ENCODE data around the gene TMEM184A.

Gene TMEM184A

DNA sequence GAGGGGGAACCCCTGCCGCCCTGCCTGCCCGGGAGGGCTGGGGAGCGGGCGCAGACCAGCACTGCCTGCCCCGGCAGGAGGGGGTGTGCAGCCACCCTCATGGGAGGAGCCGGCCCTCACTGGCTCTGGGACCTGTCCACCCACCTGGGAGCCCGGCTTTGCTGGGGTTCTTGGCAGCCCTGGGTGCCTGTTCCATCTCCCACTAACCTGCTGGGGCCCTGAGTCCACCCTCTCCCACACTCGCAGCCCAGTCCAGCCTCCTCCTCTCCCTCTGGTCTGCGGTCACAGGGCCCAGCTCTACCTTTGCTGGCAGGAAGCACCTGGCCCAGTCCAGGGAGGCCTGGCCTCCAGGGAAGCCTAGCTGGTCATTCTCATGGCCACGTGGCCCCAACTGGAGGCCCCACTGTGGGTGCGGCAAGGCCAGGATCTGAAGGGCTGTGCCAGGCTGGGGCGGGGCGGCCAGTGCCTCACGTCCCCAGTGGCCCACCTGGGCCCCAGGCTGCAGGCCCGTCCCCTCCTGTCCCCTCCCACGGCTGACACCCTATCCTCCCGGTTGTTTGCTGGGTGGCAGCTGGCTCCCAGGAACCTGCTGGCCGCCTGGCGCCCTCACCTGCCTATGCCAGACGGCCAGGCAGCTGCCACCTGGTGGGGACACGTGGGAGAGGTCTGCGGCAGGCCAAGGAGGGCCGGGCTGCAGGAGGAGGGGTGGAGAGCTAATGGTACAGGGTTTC, at the start of gene TMEM184A:
Gene TMEM184A, minus strand, starts transcription at position 393 of the 731 bp plus-strand sequence. CDS start 721 bp downstream, outside the sequence.
- DNase-seq, result peak; percentile 98

GRCh38 chr7:1604383-1604782, 48.4 kb upstream of the TMEM184A start:
- no peak for DNase-seq

- DNase-seq, result no peak
Observed at GRCh38 chr7:1603346-1604225, 47.6 kb upstream of the TMEM184A start.

GRCh38 chr7:1602386-1602785, 46.4 kb upstream of the TMEM184A start:
- DNase-seq, result no peak

GRCh38 chr7:1601956-1602355, 46.0 kb upstream of the TMEM184A start:
- no peak for DNase-seq

DNA sequence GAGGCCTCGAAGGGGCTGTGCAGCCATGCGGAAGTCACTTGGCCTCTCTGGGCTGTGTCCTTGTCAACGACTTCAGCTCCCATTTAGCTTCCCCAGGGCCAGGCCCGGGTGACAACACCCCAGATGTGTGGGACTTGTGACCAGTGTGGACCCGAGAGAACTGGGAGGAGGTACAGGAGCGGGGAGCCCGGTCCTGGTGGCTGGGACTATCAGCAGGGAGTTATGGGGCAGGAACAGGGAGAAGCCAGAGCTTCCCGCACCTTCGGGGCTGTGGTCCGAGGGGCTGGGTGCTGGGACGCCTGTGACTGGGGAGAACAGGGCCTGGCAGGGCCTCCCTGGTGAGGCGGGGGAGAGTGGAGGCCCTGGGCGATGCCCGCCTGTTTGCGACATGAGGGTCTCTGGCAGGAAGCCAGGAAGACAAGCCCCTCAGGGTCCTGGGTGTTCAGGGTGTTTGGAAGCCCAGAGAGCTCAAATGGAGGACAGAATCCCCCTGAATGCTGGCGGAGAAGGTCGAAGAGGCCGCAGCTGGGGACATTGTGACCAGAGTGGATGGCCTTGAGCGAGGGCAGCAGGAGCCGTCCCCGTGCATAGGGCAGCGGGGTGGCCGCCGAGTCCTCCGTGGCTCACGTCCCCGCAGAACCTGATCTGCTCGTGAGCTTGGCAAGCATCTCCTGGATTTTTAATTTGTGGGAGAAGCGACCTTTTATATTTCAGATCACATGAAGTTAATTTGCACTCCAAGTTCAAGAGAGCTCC, 43.8 kb upstream of the TMEM184A start:
- no peak for DNase-seq

DNA sequence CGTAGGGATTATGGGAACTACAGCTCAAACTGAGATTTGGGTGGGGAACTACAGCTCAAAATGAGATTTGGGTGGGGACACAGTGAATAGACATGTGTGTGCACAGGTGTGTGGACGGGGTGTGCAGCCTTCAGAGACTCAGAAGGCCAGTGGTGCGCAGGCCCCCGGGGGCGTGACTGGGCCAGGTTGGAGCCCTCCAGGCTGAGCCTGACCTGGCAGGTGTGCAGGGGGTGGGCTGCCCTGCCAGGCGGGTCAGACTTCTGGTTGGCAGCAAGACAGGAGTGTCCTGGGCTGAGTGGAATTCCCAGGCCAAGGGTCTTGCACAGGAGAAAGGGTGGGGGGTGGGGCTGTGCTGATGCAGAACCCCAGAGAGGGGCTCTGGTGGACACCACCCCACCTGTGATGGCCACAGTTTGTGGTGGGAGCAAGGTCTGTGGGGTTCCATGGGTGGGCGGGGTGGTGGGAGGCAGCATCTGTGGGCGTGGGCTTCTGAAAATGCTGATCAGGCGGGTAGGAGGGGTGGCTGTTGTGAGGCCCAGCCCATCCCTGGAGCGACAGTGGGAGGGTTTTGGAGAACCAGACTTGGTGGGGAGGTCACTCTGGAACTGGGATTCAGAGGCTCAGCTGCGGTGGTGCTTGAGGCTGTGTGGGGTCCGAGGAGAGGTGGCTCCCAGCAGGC, 43.1 kb upstream of the TMEM184A start:
- no peak for DNase-seq

GRCh38 chr7:1598286-1598685, 42.3 kb upstream of the TMEM184A start:
- peak; percentile 24 for DNase-seq

GRCh38 chr7:1597791-1598190, 41.8 kb upstream of the TMEM184A start:
- no peak for DNase-seq

- no peak for DNase-seq
Observed at GRCh38 chr7:1597066-1597760, 41.2 kb upstream of the TMEM184A start.

DNA sequence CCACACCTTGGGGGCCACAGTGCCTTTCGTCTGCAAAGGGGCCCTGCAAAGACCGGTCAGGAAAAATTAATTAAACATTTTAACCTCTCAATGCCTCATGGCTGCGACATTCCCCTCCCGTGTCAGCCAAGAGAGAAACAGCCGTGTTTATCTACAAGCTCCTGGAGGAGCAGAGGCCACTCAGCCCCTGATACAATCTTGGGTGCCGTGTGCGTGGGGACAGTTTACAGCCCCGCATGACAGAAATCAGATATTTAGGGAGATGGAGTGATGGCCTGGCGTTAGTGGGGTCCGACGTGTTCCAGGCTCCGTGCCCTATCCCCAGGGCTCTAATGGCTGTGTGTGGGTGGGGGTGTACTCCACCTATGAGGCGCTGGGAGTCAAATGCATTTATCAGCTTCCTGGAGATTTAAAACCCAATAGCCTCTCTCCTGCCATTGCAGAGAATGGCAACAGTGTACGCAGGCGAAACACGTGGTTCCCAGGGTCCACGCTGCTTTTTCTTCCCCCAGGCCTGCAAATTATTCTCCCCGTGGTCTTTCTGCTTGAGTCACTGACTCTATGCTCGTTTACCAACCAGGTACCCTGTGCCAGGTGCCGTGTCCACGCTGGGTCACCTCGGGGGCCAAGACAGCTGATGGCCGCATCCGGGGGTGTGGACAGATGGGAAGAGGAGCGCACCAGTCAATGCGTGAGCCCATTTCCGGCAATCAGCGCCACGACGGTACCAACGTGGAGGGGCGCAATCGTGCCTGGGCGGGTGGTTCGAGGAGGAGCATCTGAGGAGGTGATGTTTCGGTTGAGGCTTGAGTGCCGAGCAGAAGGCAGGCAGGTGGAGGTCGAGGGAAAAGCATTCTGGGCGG, 40.4 kb upstream of the TMEM184A start:
- DNase-seq, result no peak

DNA sequence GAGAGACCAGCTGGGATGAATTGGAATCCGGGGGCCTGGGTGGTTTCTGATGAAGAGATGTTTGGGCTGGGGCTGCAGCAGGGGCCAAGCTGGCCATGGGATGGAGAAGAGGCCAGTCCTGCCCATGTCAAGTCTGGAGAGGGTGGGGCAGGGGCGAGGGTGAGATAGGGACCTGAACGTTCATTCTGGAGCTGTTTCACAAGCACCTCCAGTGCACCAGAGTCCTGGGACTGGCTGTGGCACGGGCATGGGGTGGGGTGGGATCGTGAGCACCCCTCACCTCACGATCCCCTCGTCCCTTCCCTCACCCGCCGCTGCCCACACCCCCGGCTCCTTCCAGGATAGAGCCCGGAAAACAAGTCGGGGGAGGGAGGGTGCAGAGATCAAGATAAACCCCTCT, 39.6 kb upstream of the TMEM184A start:
- no peak for DNase-seq

- DNase-seq, result no peak
Observed at GRCh38 chr7:1595027-1595426, 39.0 kb upstream of the TMEM184A start.

DNA sequence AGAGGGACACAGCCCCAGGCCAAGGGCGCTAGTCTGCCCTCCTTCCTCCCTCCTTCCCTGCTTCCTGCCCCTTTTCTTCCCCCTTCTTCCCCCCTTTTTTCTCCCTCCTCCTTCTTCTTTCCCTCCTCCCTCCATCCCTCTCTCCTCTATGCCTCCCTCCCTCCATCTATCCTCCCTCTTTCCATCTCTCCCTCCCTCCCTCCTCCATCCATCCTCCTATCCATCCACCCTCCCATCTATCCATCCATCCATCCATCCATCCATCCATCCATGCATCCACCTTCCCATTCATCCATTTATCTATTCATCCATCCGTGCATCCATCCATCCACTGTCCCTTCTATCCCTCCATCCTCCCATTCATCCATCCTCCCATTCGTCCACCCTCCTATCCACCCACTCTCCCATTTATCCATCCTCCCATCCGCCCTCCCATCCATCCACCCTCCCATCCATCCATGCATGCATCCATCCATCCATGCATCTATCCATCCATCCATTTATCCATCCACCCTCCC, 38.0 kb upstream of the TMEM184A start:
- no peak for DNase-seq

DNA sequence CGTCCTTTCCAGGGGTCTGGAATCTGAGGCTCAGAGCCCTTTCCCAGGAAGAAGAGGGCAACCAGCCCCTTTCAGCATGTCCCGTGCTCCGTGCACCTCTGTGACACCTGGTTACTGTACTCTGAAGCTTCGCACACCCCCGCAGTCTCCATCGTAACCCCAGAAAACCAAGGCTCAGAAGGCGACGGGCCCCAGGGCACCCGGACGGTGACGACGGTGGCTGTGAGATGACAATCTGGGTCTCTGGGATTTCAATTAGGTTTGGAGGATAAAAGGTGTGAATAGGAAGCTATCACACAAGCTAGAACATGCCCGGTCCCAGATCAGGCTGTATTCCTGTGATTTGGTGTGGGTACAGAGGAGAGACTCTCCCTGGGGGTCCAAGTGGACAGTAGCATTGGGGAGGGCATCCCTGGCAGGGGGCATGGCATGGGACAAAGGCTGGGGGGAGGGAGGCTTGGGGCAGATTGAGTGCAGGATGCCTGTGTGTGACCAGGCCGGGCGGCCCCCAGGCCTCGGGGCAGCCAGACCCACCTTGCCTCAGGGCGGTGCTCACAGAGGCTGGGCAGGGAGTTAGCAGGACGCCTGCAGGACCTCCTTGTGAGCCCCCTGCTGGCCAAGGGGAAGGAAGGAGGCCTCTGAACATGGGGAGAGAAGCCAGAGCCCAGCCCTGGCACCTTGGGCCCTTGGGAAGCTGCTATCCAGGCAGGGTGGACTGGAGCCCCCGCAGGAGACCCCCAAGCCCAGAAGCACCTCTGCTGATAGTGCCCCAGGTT, 37.3 kb upstream of the TMEM184A start:
- DNase-seq, result no peak

- no peak for DNase-seq
Observed at GRCh38 chr7:1592299-1592871, 36.4 kb upstream of the TMEM184A start.

DNA sequence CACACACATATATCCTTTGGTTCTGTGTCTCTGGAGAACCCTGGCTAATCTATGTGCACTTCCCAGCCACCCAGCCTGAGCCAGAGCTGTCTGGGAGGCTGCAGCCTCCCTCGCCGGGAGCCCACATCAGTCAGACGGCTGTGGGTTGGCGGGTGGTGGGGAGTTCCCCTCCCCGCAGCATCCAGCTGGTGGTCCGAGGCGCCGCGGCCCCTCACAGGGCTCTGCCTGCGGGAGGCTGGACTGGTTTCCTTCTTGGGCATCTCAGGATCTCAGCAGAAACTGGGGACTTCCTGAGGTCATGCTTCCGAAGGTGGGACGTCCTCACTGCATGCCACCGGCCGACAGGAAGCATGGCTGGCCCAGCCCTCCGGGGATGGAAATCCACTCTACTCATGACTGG, 35.9 kb upstream of the TMEM184A start:
- no peak for DNase-seq

GRCh38 chr7:1591396-1591795, 35.4 kb upstream of the TMEM184A start:
- no peak for DNase-seq

- DNase-seq, result no peak
Observed at GRCh38 chr7:1590887-1591286, 34.9 kb upstream of the TMEM184A start.

DNA sequence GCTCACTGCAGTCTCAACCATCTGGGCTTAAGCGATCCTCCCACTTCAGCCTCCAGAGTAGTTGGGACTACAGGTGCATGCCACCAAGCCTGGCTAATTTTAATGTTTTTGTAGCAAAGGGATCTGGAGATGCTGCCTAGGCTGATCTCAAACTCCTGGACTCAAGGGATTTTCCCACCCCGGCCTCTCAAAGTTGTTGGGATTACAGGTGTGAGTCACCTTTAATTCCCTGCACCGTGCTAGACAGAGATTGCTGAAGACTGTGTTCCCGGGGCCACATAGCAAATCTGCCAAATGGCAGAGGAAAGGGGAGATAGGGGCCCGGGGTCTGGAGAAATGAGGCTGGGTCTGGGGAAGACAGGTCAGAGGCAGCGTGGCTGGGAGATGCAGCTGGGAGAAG, 34.5 kb upstream of the TMEM184A start:
- DNase-seq, result no peak

Measured in NCI-H146 (cell line).